Nephron progenitor cell (in vitro differentiated cells): ENCODE data around the gene MSI2.

Experiments used
- DNase-seq: peaks from one replicate; pipeline ENCODE4 v3.0.0; 2021
- H3K27ac Mint-ChIP-seq: 2 replicates; pipeline ENCODE4 v1.8.0; 2021; ENCODE audit warnings: mild to moderate bottlenecking, moderate library complexity, mixed read lengths
- H3K27me3 Mint-ChIP-seq: 2 replicates; pipeline ENCODE4 v1.8.0; 2021; ENCODE audit warnings: mild to moderate bottlenecking, low read depth, mixed read lengths; ENCODE audit not compliant: poor library complexity
- H3K36me3 Mint-ChIP-seq: 2 replicates; pipeline ENCODE4 v1.8.0; 2021; ENCODE audit warnings: low read depth, mixed read lengths
- H3K4me1 Mint-ChIP-seq: 2 replicates; pipeline ENCODE4 v1.8.0; 2021; ENCODE audit warnings: mixed read lengths
- H3K4me3 Mint-ChIP-seq: 2 replicates; pipeline ENCODE4 v1.8.0; 2021; ENCODE audit warnings: mild to moderate bottlenecking, moderate library complexity, mixed read lengths
- H3K9me3 Mint-ChIP-seq: 2 replicates; pipeline ENCODE4 v1.8.0; 2021; ENCODE audit warnings: mild to moderate bottlenecking, moderate library complexity, mixed read lengths
- CTCF ChIP-seq: fragments of 200-600 bp; sonication (generic); IDR thresholded peaks from 2 replicates; pipeline ENCODE4 v1.5.0; 2021; ENCODE audit warnings: antibody characterized with exemption

The MSI2 gene

GRCh38 chr17:57532966-57533365 is 276.6 kb downstream of the MSI2 start:
- DNase-seq: no peak
- Mint-ChIP-seq H3K27ac (peak overlapping the region; percentile 62), H3K4me1 (peaks cover 87% of the 10 kb centered on the region), H3K4me3 (no peak overlapping the region), H3K36me3 (peaks cover 42% of the 10 kb centered on the region), H3K27me3 (no peaks in the 10 kb centered on the region), H3K9me3 (no peaks in the 10 kb centered on the region)
- no peak for TF ChIP-seq CTCF

GRCh38 chr17:57533684-57534305 is 277.5 kb downstream of the MSI2 start:
- H3K36me3 Mint-ChIP-seq: peaks cover 42% of the 10 kb centered on the region
- no peaks in the 10 kb centered on the region for H3K27me3 Mint-ChIP-seq
- H3K27ac Mint-ChIP-seq: no peak overlapping the region
- peaks cover 95% of the 10 kb centered on the region for H3K4me1 Mint-ChIP-seq
- DNase-seq: no peak
- no peaks in the 10 kb centered on the region for H3K9me3 Mint-ChIP-seq
- no peak for TF ChIP-seq CTCF
- no peak overlapping the region for H3K4me3 Mint-ChIP-seq

GRCh38 chr17:57534863-57535248 is 278.5 kb downstream of the MSI2 start:
- H3K9me3 Mint-ChIP-seq: no peaks in the 10 kb centered on the region
- no peak overlapping the region for H3K4me3 Mint-ChIP-seq
- peak overlapping the region; percentile 56 for H3K27ac Mint-ChIP-seq
- peaks cover 99% of the 10 kb centered on the region for H3K4me1 Mint-ChIP-seq
- no peaks in the 10 kb centered on the region for H3K27me3 Mint-ChIP-seq
- DNase-seq: no peak
- TF ChIP-seq CTCF: no peak
- peaks cover 46% of the 10 kb centered on the region for H3K36me3 Mint-ChIP-seq

GRCh38 chr17:57535249-57535966 is 279.1 kb downstream of the MSI2 start:
- no peak for DNase-seq
- Mint-ChIP-seq H3K27ac (peak overlapping the region; percentile 56), H3K36me3 (peaks cover 46% of the 10 kb centered on the region), H3K27me3 (no peaks in the 10 kb centered on the region), H3K4me3 (no peak overlapping the region), H3K9me3 (no peaks in the 10 kb centered on the region), H3K4me1 (peaks cover 99% of the 10 kb centered on the region)
- TF ChIP-seq CTCF: no peak

- Mint-ChIP-seq H3K4me3 (no peak overlapping the region), H3K9me3 (peaks cover 4% of the 10 kb centered on the region), H3K27me3 (no peaks in the 10 kb centered on the region), H3K36me3 (peaks cover 47% of the 10 kb centered on the region), H3K27ac (peak overlapping the region; percentile 93), H3K4me1 (peaks cover 99% of the 10 kb centered on the region)
- no peak for DNase-seq
- TF ChIP-seq CTCF: no peak
Observed at GRCh38 chr17:57536289-57536688, 280.0 kb downstream of the MSI2 start.
